NCI-H345 treated with DMSO at 0.1 percent for 48 hours (cell line): ENCODE measurements around the gene EIF4G1.

Experiments
- DNase-seq: peaks from one replicate; lab custom pipeline; 2025; ENCODE audit not compliant: unreplicated experiment; lab: John Stamatoyannopoulos, UW

EIF4G1 gene

DNA sequence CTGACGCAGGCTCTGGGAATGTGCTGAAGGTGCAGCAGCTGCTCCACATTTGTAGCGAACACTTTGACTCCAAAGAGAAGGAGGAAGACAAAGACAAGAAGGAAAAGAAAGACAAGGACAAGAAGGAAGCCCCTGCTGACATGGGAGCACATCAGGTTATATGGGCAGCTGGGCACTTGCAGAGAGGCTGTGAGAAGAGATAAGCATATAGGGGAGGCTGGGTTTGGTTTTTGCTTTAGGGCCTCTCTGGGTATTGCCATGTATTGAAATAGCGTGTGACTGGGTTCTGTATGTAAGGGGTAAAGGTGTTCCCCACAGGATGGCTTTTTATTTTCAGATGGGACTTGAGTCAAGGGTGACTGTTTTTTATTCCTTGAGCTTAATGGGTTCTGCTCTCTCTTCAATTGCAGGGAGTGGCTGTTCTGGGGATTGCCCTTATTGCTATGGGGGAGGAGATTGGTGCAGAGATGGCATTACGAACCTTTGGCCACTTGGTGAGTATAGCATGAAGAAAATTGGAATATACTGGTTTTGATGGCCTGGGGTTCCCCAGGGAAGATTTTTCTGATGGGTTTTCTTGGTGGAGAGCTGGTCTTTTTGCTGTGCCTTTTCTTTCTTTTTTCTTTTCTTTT is 7.9 kb upstream of the EIF4G1 start:
- no peak for DNase-seq

DNA sequence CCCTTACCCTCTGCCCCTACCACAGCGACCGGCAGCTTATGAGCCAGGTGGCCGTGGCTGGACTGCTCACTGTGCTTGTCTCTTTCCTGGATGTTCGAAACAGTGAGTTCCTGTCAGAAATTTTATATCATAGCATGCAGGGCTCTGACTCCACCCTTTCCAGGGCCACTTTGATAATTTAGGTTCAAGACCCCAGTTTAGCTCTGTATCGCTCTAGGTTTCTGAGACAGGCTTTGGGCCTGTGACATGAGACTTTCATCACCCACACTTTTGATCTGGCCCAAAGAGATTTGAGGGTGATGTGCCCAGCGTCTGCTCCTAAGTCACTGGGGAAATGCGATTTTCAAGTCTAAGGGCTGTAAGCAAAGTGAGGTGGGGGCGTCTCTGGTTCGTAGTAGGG is 6.5 kb upstream of the EIF4G1 start:
- DNase-seq, result no peak

DNA sequence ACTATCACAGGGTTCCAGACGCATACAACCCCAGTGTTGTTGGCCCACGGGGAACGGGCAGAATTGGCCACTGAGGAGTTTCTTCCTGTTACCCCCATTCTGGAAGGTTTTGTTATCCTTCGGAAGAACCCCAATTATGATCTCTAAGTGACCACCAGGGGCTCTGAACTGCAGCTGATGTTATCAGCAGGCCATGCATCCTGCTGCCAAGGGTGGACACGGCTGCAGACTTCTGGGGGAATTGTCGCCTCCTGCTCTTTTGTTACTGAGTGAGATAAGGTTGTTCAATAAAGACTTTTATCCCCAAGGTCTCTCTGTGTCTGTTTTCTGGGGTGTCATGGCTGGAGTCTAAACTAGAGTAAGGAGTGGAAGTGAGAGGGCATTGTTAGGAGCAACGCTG is 5.7 kb upstream of the EIF4G1 start:
- DNase-seq, result no peak

DNA sequence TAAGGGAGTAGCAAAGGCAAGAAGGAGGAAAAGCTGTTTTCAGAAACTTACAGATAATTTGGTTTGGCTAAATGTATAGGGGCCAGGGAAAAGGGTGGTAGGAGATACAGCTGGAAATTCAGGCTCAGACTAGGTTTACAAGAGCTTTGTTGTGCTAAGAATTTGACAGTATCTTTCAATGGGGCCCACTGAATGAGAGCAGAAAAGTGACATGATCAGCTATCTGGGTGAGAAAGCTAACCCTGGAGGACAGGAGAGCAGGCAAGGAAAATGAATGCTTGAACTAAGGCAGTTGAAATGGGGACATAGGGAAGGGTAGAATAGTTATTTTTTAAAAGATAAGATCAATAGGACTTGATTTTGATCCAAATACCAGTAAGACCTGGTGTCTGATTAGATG is 2.8 kb upstream of the EIF4G1 start:
- DNase-seq, result no peak

DNA sequence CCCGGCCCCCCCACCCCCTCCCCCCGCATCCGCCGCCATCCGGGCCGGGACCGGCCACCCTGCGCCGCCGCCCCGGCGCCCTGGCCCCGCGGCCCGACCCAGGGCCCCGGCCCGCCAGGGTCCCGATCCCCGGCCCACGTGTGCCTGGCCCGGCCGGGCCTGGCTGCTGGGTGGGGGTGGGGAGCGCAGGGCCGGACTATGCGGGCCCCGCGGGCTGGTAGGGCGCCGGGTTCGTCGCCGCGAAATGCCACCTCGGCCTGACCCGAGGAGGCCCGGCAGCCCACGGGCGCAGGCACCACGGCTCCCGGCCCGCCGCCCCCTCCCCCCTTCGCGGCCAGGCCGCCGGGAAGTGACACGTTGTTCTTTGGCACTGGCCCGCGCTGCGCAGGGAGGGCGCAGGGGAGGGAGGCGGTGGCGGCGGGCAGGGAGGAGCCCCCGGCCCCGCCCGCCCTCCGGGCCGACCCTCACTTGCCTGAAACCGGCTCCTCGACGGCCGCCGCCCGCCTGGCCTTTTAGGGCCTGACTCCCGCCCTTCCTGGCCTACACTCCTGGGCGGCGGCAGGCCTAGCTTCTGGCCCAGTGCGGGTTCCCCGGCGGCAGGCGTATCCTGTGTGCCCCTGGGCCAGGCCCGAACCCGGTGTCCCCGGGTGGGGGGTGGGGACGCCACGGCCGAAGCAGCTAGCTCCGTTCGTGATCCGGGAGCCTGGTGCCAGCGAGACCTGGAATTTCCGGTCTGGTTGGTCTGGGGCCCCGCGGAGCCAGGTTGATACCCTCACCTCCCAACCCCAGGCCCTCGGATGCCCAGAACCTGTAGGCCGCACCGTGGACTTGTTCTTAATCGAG is 515 bp downstream of the EIF4G1 start:
- no peak for DNase-seq

DNA sequence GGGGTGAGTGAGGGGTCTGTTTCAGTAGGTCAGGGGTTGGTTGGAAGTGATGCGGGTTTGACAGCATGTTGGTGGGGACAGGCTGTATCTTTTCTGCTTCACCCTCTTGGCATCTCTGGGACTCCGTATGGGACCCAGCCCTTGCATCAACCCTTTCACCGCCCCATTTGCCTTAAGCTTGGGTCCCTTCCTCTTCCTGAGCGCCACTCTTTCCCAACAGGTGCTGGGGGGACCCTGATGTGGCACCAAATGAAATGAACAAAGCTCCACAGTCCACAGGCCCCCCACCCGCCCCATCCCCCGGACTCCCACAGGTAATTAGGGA is 1.1 kb downstream of the EIF4G1 start:
- DNase-seq, result no peak

DNA sequence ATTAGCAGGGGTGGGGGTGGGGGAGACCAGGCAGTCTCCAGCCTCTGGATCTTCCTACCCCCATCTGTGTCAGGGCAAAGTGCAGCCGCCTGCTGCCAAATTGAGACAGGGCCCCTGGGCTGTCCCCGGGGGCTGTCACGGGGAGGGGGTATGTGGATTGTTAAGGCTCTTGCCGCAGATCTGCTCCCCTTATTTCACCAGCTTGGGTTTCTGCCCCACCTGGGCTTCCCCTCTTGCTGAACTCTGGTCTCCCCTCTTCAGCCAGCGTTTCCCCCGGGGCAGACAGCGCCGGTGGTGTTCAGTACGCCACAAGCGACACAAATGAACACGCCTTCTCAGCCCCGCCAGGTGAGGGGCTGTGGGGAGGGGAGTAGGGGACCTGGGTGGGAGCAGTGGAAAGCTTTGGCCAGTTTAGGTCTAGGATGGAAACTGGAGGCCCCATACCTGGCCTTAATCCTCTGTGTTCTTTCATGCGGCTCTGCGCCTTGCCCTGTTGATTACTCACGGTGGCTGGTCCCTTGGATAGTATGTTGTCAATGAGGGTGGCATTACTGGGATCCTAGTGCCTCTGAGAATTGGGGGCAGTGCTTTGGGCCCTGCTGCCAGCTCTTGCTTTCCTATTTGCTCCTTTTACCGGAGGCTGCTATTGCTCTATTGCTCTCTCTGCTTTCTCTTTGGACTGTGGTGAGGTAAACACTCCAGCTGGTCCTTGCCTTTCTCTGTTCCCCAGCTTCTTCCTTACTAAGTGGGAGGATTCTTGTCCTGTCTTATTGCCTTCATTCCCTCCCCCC is 1.7 kb downstream of the EIF4G1 start:
- no peak for DNase-seq

DNA sequence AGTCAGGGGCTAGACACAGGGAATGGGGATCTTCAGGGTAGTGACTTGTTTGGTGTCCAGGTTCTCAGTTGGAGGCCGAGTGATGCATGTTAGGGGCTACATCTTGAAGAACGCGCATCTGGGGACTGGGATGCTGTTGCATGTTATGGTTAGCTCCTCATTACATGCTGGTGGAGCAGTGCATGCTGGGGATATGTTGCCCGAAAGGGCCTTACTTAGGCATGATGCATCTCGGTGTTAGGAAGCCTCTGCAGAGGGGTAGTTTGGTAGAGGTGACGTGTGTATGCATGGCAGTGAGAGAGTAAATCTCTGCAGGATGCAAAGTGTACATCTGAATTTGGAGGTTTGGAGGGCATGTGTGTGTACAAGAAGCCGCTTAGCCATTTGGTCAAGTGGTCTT is 2.4 kb downstream of the EIF4G1 start:
- no peak for DNase-seq

DNA sequence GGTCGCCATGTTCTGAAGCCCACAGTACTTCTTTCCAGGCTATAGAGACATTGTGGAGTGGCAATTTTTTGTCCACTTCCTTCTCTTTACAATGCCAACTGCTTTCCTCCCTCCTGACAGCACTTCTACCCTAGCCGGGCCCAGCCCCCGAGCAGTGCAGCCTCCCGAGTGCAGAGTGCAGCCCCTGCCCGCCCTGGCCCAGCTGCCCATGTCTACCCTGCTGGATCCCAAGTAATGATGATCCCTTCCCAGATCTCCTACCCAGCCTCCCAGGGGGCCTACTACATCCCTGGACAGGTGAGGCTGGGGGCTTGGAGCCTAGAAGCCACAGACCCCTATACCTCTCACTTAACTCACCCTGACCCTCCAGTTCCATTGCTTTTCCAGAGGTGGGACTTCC is 2.8 kb downstream of the EIF4G1 start:
- DNase-seq, result no peak

DNA sequence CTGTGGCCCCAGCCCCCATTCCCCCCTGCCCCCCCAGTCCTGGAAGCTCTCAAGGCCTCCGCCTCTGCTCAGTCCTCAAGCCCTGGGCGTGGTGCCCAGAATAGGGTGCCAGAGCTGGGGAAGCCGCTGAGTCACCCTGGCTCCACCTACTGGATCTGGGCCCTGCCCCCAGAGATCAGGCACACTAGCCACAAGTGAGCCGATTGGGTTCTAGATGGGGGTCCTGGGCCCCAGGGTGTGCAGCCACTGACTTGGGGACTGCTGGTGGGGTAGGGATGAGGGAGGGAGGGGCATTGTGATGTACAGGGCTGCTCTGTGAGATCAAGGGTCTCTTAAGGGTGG is 5.7 kb downstream of the EIF4G1 start:
- DNase-seq, result no peak

DNA sequence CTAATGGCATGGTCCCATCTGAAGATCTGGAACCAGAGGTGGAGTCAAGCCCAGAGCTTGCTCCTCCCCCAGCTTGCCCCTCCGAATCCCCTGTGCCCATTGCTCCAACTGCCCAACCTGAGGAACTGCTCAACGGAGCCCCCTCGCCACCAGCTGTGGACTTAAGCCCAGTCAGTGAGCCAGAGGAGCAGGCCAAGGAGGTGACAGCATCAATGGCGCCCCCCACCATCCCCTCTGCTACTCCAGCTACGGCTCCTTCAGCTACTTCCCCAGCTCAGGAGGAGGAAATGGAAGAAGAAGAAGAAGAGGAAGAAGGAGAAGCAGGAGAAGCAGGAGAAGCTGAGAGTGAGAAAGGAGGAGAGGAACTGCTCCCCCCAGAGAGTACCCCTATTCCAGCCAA is 7.3 kb downstream of the EIF4G1 start:
- no peak for DNase-seq

DNA sequence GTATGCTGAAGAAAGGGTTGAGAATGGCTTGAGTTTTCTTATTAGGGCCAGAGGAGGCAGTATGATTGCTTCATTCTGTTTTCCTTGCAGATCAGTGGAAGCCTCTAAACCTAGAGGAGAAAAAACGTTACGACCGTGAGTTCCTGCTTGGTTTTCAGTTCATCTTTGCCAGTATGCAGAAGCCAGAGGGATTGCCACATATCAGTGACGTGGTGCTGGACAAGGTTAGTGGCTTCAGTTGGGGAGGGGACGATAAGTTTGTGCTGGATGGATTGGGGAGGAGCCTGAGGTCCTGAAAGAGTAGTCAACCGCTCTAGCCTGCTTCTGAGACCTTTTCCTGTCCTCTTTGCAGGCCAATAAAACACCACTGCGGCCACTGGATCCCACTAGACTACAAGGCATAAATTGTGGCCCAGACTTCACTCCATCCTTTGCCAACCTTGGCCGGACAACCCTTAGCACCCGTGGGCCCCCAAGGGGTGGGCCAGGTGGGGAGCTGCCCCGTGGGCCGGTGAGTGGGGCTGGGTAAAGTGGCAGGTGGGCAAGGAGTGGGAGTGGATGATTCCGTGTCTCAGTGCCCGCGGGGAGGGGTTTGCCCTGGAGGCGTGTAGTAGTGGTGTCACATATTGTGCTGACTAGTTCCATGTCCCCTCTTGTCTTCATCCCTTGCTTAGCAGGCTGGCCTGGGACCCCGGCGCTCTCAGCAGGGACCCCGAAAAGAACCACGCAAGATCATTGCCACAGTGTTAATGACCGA is 8.5 kb downstream of the EIF4G1 start:
- DNase-seq, result no peak

DNA sequence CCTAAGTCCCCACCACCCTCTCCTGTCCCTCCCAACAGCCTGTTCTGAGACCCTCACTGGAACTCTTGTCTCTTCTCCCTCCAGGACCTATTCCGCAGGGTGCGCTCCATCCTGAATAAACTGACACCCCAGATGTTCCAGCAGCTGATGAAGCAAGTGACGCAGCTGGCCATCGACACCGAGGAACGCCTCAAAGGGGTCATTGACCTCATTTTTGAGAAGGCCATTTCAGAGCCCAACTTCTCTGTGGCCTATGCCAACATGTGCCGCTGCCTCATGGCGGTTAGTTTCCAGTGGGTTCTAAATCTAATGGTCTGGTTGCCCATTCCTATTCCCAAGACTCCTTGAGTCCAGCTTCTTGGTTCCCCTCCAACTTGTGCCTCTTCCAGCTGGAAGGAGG is 9.3 kb downstream of the EIF4G1 start:
- no peak for DNase-seq

DNA sequence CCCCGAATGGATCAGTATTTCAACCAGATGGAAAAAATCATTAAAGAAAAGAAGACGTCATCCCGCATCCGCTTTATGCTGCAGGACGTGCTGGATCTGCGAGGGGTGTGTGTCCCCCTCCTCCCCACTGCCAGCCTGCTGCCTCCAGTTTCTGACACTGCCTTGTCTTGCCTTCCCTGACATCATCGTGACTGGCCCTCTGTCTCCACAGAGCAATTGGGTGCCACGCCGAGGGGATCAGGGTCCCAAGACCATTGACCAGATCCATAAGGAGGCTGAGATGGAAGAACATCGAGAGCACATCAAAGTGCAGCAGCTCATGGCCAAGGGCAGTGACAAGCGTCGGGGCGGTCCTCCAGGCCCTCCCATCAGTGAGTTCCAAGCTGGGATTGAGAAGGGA is 10.9 kb downstream of the EIF4G1 start:
- no peak for DNase-seq

DNA sequence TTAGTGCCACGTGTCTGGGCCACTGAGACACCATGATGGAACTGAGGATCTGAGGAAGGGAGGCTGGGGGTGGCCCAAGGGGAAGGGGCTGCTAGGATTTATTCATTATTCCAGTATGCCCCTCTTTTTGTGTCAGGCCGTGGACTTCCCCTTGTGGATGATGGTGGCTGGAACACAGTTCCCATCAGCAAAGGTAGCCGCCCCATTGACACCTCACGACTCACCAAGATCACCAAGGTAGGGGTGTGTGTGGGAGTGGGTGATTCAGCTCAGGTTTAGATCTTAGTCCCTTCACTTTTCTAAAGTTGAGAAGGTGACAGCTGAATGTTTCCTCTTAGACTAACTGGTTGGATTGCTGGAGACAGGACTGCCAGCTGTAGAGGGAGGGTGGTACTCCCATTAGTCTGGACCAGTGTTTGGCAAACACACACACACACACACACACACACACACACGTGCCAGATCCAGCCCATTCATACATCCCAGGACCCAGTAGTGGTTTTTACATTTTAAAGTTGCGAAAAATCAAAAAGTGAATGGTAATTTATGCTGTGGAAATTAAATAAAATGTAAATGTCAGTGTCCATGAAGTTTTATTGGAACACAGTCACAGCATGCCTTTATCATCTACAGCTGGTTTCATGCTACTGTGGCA is 11.4 kb downstream of the EIF4G1 start:
- no peak for DNase-seq

DNA sequence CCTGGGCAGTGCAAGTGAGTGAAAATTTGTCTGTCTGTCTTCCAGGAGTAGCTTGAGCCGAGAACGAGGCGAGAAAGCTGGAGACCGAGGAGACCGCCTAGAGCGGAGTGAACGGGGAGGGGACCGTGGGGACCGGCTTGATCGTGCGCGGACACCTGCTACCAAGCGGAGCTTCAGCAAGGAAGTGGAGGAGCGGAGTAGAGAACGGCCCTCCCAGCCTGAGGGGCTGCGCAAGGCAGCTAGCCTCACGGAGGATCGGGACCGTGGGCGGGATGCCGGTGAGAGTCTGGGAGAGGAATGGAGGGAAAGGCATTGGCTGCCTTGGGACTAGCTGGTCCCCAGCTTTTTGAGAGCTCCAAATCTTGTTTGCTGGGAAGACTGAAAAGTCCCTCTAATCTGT is 12.8 kb downstream of the EIF4G1 start:
- DNase-seq, result no peak

DNA sequence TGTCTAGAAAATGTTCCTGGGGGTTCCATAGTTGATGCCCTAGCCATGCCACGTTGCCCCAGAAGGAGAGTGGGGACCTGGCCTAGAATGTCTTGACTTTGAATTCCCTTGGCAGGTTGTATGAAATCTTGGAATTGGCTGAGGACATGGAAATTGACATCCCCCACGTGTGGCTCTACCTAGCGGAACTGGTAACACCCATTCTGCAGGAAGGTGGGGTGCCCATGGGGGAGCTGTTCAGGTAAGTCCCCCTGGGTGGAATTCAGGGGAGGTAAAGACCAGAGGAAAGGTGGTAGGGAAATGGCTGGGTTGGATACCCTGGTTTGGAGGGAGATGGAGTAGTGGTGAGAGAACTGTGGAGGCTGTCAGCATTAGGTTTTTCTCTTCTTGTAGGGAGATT is 14.1 kb downstream of the EIF4G1 start:
- DNase-seq, result no peak

DNA sequence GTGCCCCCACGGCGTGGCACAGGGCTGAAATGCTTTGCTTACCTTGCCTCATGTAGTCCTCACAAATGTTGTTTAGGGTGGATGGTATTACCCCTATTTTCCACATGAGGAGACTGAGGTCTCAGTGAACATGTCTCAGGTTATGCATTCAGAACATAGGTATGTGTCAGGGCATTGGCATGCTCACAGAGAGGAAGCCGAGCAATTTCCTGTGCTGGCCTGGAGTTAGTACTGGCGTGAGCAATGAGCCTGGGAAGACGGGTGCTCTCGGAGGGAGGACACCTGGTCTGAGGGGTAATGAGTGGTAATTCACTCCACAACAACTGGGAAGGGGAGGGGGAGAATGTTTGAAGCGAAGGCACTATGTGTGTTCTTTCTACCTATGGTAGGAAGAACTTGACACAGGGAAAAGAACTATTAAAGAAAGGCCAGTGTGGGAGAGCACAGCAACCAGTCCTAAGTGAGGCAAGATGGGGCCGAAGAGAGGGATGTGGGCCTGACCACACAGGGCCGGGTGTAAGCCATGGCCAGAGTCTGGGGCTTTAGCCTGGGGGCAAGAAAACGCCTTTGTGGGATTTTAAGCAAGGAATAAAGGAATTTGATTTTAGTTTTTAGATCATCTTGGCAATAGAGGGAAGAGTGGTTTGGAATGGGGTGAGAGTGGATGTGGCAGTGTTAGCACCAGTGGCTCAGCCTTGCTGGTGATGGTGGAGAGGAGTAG is 18.1 kb downstream of the EIF4G1 start:
- no peak for DNase-seq

DNA sequence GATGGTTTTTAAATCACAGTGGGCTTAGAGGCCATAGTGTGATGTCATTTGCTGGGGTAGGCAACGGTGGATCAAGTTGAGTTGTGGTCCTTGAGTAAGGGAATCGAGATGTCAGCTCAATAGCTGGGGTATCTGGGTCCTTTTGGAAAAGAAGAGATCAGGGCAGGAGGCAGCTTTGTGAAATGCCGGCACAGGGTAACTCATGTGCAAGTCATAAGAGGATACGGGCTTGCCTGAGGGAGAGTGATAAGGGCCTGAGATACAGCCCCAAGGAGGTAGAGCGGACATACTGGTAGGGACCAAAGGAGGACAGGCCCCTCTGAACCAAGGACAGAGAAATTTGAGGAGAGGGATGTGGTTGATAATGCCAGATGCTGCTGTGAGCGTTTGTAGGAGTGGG is 18.8 kb downstream of the EIF4G1 start:
- DNase-seq, result no peak

DNA sequence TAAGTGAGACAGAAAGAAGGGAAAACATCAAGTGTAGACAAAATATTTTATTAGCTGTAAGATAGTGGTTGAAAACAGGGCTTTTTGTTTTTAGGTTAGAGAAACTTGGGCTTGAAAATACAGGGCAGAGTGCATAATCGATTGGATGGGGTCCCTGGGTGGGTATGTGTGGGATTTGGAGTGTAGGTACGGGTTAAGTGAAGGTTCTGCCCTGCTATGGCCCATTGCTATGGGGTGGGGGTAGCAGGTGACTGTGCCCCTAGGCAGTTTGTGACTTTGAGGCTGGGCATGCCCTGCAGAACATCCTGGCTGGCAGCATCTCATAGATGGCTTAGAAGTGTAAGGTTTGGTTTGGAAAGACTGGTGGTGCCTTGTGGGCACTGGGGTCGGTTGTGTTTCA is 19.3 kb downstream of the EIF4G1 start:
- DNase-seq, result no peak
